ENCODE data around the gene VSIG8. TPM values are rescaled to one million over a fixed set of nuclear protein-coding genes. Genes with fewer than 3 reads are reported as not detected.

The VSIG8 gene
- total and polyA plus RNA-seq, 9 of the 15 experiments (the other 6 are each of a cell fraction or from before 2014, with no cell fraction given): not detected

DNA sequence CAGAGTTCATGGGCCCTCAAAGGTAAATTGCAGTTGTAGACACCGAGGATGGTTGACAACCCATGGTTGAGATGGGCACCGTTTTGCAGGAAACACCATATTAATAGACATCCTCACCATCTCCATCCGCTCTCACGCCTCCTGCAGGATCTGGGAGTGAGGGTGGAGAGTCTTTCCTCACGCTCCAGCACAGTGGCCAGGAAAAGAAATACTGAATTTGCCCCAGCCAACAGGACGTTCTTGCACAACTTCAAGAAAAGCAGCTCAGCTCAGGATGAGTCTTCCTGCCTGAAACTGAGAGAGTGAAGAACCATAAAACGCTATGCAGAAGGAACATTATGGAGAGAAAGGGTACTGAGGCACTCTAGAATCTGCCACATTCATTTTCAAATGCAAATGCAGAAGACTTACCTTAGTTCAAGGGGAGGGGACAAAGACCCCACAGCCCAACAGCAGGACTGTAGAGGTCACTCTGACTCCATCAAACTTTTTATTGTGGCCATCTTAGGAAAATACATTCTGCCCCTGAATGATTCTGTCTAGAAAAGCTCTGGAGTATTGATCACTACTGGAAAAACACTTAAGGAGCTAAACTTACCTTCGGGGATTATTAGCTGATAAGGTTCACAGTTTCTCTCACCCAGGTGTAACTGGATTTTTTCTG lies 26.5 kb downstream of the VSIG8 start:
- in situ Hi-C loops (cut with MboI): no loop called here
- CTCF ChIA-PET (ENCODE audit: low intra/inter-chr PET ratio): interaction anchor here (0.7 to 2.7 kb wide), 2 partner anchors 54 to 56 kb away, joined by 4 to 14 read pairs; no protein-coding TSS in a partner anchor
- H3K27ac ChIP-seq (ENCODE audit: extremely low read depth, low read depth, low read length): no peak overlapping the region
- no peak overlapping the region for H3K9ac ChIP-seq (ENCODE audit: insufficient read depth in 1 of 2, low read depth in 2 of 2, low read length in 2 of 2)
- DNase-seq (ENCODE audit: extremely low read depth in 1 of 4, low spot score in 3 of 4): peak in 2 of 4 experiments; percentile 16 to 26
- WGBS (ENCODE audit: insufficient coverage, low coverage, missing lambda C conversion rate): 0% methylated on average over 8 of the region's 8 CpGs
- H3K9me3 ChIP-seq (replicated peaks; ENCODE audit: control insufficient read depth, insufficient read depth, low read depth, low read length): no peaks in the 10 kb centered on the region
- BruUV-seq (replicated peaks): no TSS peak
- H3K36me3 ChIP-seq (ENCODE audit: control insufficient read depth, insufficient read depth, low read length): no peaks in the 10 kb centered on the region
- no peak overlapping the region for H3K4me3 ChIP-seq
- H2AFZ ChIP-seq (ENCODE audit: low read depth, low read length): no peak overlapping the region
- H3K27me3 ChIP-seq (ENCODE audit: control insufficient read depth in 2 of 2, insufficient read depth in 2 of 2, low read length in 2 of 2): peaks cover 7 to 32% of the 10 kb centered on the region in 2 experiments
- peak; percentile 52; the same call in 2 of the 3 replicates for ATAC-seq
- no peaks in the 10 kb centered on the region for H3K79me2 ChIP-seq (ENCODE audit: control insufficient read depth, insufficient read depth, low read length)
- H3K4me2 ChIP-seq (ENCODE audit: insufficient read depth, low read length): no peak overlapping the region
- intact Hi-C loops (cut with micrococcal nuclease): loop anchor here (2.0 to 10.0 kb wide), 3 partner anchors 55 to 171 kb away; partner anchors contain the start of gene TAGLN2
- H4K20me1 ChIP-seq (replicated peaks; ENCODE audit: control insufficient read depth, insufficient read depth, low read length): no peaks in the 10 kb centered on the region
- H3K9me1 ChIP-seq (ENCODE audit: control insufficient read depth, insufficient read depth, low read length): no peaks in the 10 kb centered on the region
- peak; percentile 68 for FAIRE-seq
- POLR2A ChIA-PET: interaction anchor here (0.7 kb wide), 1 partner anchor 1717 kb away, joined by 3 read pairs; no protein-coding TSS in a partner anchor
- peaks cover 0 to 3% of the 10 kb centered on the region in 2 experiments; a peak in 1 of 5 replicates for H3K4me1 ChIP-seq (replicated peaks in 1 of 2; ENCODE audit: control insufficient read depth in 2 of 2, insufficient read depth in 2 of 2, low read length in 2 of 2)
- TF ChIP-seq SMARCC2 (IDR thresholded peaks at IDR 0.05; ENCODE audit: low read depth) (no peak), RAD51 (IDR thresholded peaks at IDR 0.05; ENCODE audit: borderline replicate concordance, low read depth) (no peak), RBM22 (IDR thresholded peaks at IDR 0.05; ENCODE audit: low read depth, low read length, poor library complexity, severe bottlenecking) (no peak), DACH1 (IDR thresholded peaks at IDR 0.05; ENCODE audit: partially characterized antibody) (no peak), RAD21 (CRISPR knock-in tag; conservative IDR thresholded peaks at IDR 0.05 in 1 of 2, IDR thresholded peaks at IDR 0.05 in 1 of 2) (peak; percentile 48 to 66), HNRNPL (IDR thresholded peaks at IDR 0.05; ENCODE audit: low read depth, low read length) (no peak), PPARD (CRISPR knock-in tag; IDR thresholded peaks at IDR 0.05) (no peak), ZNF717 (CRISPR knock-in tag; IDR thresholded peaks at IDR 0.05) (no peak), HNRNPH1 (optimal IDR thresholded peaks at IDR 0.05; ENCODE audit: low read depth, low read length) (no peak), CHD2 (IDR thresholded peaks at IDR 0.05; ENCODE audit: low read depth, low read length) (no peak), ZNF140 (CRISPR knock-in tag; IDR thresholded peaks at IDR 0.05) (no peak), TRIM28 (IDR thresholded peaks at IDR 0.05) (no peak), ZNF785 (CRISPR knock-in tag; IDR thresholded peaks at IDR 0.05) (no peak)
- TF ChIP-seq, protein P1, sequence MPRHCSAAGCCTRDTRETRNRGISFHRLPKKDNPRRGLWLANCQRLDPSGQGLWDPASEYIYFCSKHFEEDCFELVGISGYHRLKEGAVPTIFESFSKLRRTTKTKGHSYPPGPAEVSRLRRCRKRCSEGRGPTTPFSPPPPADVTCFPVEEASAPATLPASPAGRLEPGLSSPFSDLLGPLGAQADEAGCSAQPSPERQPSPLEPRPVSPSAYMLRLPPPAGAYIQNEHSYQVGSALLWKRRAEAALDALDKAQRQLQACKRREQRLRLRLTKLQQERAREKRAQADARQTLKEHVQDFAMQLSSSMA (CRISPR knock-in tag; IDR thresholded peaks at IDR 0.05): no peak
- TF ChIP-seq, protein P2, sequence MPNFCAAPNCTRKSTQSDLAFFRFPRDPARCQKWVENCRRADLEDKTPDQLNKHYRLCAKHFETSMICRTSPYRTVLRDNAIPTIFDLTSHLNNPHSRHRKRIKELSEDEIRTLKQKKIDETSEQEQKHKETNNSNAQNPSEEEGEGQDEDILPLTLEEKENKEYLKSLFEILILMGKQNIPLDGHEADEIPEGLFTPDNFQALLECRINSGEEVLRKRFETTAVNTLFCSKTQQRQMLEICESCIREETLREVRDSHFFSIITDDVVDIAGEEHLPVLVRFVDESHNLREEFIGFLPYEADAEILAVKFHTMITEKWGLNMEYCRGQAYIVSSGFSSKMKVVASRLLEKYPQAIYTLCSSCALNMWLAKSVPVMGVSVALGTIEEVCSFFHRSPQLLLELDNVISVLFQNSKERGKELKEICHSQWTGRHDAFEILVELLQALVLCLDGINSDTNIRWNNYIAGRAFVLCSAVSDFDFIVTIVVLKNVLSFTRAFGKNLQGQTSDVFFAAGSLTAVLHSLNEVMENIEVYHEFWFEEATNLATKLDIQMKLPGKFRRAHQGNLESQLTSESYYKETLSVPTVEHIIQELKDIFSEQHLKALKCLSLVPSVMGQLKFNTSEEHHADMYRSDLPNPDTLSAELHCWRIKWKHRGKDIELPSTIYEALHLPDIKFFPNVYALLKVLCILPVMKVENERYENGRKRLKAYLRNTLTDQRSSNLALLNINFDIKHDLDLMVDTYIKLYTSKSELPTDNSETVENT (CRISPR knock-in tag; IDR thresholded peaks at IDR 0.05): no peak
- TF ChIP-seq, protein P3, sequence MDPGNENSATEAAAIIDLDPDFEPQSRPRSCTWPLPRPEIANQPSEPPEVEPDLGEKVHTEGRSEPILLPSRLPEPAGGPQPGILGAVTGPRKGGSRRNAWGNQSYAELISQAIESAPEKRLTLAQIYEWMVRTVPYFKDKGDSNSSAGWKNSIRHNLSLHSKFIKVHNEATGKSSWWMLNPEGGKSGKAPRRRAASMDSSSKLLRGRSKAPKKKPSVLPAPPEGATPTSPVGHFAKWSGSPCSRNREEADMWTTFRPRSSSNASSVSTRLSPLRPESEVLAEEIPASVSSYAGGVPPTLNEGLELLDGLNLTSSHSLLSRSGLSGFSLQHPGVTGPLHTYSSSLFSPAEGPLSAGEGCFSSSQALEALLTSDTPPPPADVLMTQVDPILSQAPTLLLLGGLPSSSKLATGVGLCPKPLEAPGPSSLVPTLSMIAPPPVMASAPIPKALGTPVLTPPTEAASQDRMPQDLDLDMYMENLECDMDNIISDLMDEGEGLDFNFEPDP (CRISPR knock-in tag; IDR thresholded peaks at IDR 0.05): no peak
- TF ChIP-seq, protein P4, sequence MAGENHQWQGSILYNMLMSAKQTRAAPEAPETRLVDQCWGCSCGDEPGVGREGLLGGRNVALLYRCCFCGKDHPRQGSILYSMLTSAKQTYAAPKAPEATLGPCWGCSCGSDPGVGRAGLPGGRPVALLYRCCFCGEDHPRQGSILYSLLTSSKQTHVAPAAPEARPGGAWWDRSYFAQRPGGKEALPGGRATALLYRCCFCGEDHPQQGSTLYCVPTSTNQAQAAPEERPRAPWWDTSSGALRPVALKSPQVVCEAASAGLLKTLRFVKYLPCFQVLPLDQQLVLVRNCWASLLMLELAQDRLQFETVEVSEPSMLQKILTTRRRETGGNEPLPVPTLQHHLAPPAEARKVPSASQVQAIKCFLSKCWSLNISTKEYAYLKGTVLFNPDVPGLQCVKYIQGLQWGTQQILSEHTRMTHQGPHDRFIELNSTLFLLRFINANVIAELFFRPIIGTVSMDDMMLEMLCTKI (IDR thresholded peaks at IDR 0.05; ENCODE audit: partially characterized antibody): no peak

Data from K562 (cell line).